DMS153 treated with DMSO at 0.1 percent for 48 hours (cell line): Measurements from ENCODE around the gene DHX57.
A peak's percentile ranks its signal among the peaks of the same experiment; 100 is the strongest.
"Not testable (repeated sequence)": the region's sequence is repeated elsewhere in the genome, so short reads cannot be mapped to it uniquely, and the experiment has no call there.

ENCODE experiments used
- DNase-seq: peaks from one replicate; lab custom pipeline; 2025; ENCODE audit not compliant: unreplicated experiment; lab: John Stamatoyannopoulos, UW

Gene DHX57

GRCh38 chr2:38866773-38867443 is 8.8 kb downstream of the DHX57 start:
- DNase-seq, result no peak

GRCh38 chr2:38863061-38863695 is 12.6 kb downstream of the DHX57 start:
- DNase-seq, result no peak

- DNase-seq, result no peak
Measured at GRCh38 chr2:38862476-38862875, 13.3 kb downstream of the DHX57 start.

DNA sequence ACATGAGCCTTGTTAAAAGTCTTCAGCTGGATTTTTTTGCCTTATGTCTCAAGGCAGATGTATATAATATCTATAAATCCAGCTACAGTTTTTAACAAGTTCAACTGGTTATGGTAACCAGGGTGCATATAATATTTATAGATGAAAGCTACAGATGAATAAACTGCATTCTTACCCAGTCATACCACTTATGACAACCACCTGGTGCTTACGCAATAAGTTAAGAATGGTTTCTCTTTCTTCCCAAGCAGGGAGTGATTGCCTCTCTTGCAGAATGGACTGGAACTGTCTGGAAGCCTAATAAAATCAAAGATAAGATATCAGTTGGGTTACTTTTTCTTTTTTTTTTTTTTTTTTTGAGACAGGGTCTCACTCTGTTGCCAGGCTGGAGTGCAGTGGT is 19.6 kb downstream of the DHX57 start:
- DNase-seq, result no peak

GRCh38 chr2:38850045-38850444 is 25.7 kb downstream of the DHX57 start:
- DNase-seq, result no peak

GRCh38 chr2:38836791-38837190 is 38.9 kb downstream of the DHX57 start:
- no peak for DNase-seq

- no peak for DNase-seq
Measured at GRCh38 chr2:38835990-38836389, 39.7 kb downstream of the DHX57 start.

- peak; percentile 9 for DNase-seq
Measured at GRCh38 chr2:38835015-38835601, 40.6 kb downstream of the DHX57 start.

DNA sequence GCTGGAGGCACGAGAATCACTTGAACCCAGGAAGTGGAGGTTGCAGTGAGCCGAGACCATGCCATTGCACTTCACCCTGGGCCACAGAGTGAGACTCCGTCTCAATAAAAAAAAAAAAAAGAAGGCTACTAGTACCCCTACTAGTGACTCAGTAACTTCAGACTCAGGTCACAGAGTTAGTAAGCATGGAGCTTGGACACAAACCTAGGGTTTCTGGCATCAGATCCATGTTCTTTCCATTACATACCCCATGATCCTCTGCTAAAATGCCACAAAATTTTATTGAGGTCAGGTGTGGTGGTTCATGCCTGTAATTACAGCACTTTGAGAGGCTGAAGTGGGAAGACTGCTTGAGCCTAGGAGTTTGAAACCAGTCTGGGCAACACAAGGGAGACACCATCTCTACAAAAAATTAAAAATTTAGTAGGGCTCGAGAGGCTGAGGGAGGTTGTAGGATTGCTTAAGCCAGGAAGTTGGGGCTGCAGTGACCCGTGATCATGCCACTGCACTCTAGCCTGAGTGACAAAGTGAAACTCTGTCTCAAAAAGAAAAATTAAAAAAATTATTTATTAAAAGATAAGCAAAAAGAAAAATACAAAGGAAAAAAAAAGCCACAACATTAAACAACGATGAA is 45.1 kb downstream of the DHX57 start:
- DNase-seq, result no peak

DNA sequence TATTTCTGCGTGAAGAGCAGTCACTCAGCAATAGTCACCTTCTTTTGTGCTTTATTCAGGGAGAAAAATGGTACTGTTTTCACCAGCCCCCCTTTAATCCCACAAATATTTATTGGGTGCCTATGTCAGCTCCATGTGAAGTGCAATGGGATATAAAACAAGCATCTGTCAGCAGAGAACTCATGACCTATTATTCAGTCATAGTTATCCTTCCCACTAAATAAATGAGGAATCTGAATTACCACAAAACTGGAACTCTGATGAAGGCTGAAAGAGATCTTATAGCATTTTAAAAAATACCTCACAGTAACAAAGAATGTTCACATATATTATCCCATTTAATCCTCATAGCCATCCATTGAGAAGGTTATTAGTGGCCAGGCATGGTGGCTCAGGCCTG is 45.8 kb downstream of the DHX57 start:
- no peak for DNase-seq

- DNase-seq, result no peak
Measured at GRCh38 chr2:38828460-38828859, 47.3 kb downstream of the DHX57 start.

GRCh38 chr2:38827539-38828145 is 48.1 kb downstream of the DHX57 start:
- not testable (repeated sequence) for DNase-seq

DNA sequence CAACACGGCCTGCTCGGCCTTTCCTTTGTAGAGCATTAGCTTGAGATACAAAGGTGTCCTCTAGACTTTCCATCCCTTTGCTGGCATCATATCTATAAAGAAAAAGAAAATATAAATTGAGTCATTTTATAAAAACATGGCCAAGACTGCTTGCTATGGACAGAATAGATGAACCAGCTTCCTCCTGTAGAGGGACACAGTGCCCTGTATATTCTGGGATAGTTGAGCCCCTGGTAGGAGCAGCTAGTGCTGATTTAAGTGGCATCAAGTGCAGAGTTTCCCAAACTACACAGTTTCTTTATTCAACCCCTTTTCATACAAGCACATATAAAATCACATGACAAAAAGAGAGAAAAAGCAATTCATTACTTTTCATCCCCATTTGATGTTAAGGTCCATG is 49.8 kb downstream of the DHX57 start:
- DNase-seq, result no peak

DNA sequence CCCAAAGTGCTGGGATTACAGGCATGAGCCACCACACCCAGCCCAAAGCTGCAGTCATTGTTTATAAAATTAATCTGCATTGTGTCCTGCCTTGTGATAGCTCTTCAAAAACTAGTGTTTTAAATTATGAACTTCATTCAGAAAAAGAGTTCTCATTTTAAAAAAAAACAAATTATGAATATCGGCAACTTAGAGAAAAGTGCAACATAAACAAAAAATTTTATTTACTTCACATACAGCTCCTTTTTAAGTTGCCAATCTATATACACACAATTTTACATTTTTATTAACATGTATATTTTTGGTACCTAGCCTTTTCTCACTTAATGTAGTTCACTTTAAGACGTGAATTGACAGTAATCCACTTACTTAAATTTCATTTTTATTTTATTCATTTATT is 50.8 kb downstream of the DHX57 start:
- no peak for DNase-seq

GRCh38 chr2:38823386-38823785 is 52.3 kb downstream of the DHX57 start:
- DNase-seq, result no peak

- no peak for DNase-seq
Measured at GRCh38 chr2:38818565-38818964, 57.2 kb downstream of the DHX57 start.

DNA sequence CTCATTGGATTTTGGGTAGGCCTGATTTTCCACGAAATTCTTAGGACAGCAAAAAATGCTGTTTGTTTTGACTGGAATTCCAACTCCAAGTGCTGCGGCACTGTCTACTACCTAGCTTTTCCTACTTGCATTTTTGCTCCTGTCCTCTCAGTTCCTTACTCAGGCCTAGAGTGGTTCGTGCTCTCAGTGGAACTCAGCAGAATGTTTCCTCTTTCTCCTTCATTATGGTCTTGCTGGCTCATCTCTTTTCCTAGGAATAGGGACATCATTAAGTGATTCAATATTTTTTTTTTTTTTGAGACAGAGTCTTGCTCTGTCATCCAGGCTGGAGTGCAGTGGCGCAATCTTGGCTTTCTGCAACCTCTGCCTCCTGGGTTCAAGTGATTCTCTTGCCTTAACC is 59.8 kb downstream of the DHX57 start:
- no peak for DNase-seq

DNA sequence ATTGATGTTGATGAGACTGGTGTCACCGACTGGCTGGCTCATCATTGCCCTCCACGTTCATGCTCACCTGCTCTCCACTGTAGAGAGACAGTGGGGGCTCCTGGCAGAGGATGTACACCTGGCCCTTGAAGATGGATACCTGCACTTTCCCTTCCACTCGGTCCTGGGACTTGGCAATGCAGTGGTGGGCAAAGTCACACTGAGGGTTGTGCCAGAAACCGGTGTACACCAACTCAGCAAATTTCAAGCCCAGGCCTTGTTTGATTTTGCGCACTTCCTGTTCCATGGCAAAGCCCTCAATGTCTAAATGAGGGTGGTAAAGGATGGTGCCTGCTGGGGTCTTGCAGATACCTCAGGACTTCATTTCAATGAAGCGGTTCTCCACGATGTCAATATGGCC is 65.2 kb downstream of the DHX57 start:
- no peak for DNase-seq

DNA sequence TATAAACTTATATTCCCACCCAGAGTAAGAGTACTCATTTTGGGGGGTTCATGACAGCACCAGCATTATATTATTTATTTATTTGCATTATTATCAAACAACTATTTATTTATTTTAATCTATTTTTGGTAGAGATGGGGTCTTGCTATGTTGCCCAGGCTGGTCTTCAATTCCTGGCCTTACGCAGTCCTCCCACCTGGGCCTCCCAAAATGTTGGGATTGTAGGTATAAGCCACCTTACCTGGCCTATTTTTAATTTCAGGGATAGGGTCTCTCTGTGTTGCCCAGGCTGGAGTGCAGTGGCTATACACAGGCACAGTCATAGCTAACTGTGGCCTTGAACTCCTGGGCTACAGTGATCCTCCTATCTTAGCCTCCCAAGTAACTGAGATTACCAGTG is 67.1 kb downstream of the DHX57 start:
- DNase-seq, result no peak

DNA sequence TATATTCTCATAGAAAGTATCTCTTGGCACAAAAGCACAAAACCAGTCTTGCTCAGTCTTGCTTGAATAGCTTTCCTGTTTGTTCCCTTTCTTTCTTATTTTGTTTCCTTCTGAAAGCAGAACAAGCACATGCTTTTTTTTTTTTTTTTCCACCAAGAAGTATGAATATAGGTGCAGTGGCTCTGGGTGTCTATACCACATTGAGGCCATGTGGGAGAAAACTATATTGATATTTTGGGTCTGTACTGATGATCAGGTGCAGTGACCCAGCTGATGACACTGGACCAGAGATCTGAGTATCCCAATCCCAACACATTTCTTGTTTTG is 69.0 kb downstream of the DHX57 start:
- no peak for DNase-seq

- no peak for DNase-seq
Measured at GRCh38 chr2:38806015-38806732, 69.6 kb downstream of the DHX57 start.
